HCT116 (cell line): ENCODE measurements around the gene SSNA1. TPM values are rescaled to one million over a fixed set of nuclear protein-coding genes. Genes with fewer than 3 reads are reported as not detected.

Experiments
- ATAC-seq: fragments of 200-7000 bp; cut with Tn5 transposase; 2 replicates; pipeline ENCODE4 v1.9.1; 2020; ENCODE audit warnings: mild to moderate bottlenecking, moderate library complexity
- BruUV-seq: library from RNA; stranded (reverse); fragments of 400-500 nt; replicated peaks from 2 replicates; lab custom pipeline; 2021; lab: Mats Ljungman, UMichigan
- CTCF ChIA-PET: fragments of 300-600 bp; sonication (Branson Sonifier 250); formaldehyde crosslinking; loops from one replicate; lab custom pipeline; 2021; ENCODE audit warnings: antibody characterized with exemption; lab: Charles Lee
- POLR2A ChIA-PET: fragments of 300-600, 350-600 bp; sonication (Branson Sonifier 250); formaldehyde crosslinking; loops from one replicate; lab custom pipeline; 2021; ENCODE audit warnings: antibody characterized with exemption; lab: Charles Lee
- RAD21 ChIA-PET, 2 experiments: fragments of 300-600 bp; sonication (Branson Sonifier 250); formaldehyde crosslinking; loops; one replicate each; lab custom pipeline; 2023; ENCODE audit warnings: low total read pairs in 2 of 2; ENCODE audit not compliant: uncharacterized antibody in 2 of 2, unreplicated experiment in 2 of 2, low non-redundant PET in 1 of 2; lab: Charles Lee
- DNase-seq: peaks from one replicate; pipeline ENCODE4 v3.0.0-alpha.2; 2010; ENCODE audit warnings: low read depth, low spot score
- H2AFZ ChIP-seq: fragments of 200-600 bp; shearing (Covaris generic), sonication (generic); 2 replicates; pipeline ENCODE4 v1.6.1; 2017; ENCODE audit warnings: low read depth, mixed run types, mixed read lengths, antibody characterized with exemption, low read length; ENCODE audit not compliant: poor library complexity, severe bottlenecking
- H3K27ac ChIP-seq: 2 replicates; pipeline ENCODE4 v1.5.1; 2012; ENCODE audit warnings: low read depth, low read length
- H3K27me3 ChIP-seq: fragments of 200-600 bp; sonication (generic); 2 replicates; pipeline ENCODE4 v1.6.1; 2016; ENCODE audit warnings: mixed run types, low read length, mixed read lengths; ENCODE audit not compliant: insufficient read depth
- H3K36me3 ChIP-seq, 2 experiments: fragments of 200-500 bp in 1 of 2; fragments of 200-600 bp in 1 of 2; sonication (Bioruptor generic) in 1 of 2; sonication (generic) in 1 of 2; 2 replicates each; pipeline versions ENCODE4 v1.5.1 to v1.6.1; 2014 to 2016; ENCODE audit warnings: low read length in 2 of 2, inconsistent platforms in 1 of 2, mixed read lengths in 1 of 2, mixed run types in 1 of 2; ENCODE audit not compliant: insufficient read depth in 2 of 2, control insufficient read depth in 1 of 2
- H3K4me1 ChIP-seq, 2 experiments: fragments of 200-600 bp in 1 of 2; sonication (generic) in 1 of 2; 2 replicates each; pipeline versions ENCODE4 v1.5.1 to v1.6.1; 2012 to 2017; ENCODE audit warnings: low read length in 2 of 2, inconsistent platforms in 1 of 2, mild to moderate bottlenecking in 1 of 2, mixed read lengths in 1 of 2, mixed run types in 1 of 2, moderate library complexity in 1 of 2; ENCODE audit not compliant: insufficient read depth in 2 of 2, control insufficient read depth in 1 of 2
- H3K4me2 ChIP-seq: fragments of 200-600 bp; sonication (generic); 2 replicates; pipeline ENCODE4 v1.6.1; 2017; ENCODE audit warnings: mixed run types, low read length, mixed read lengths
- H3K4me3 ChIP-seq, 2 experiments: fragments of 200-600 bp in 1 of 2; sonication (generic) in 1 of 2; replicated peaks in 1 of 2; 2 replicates each; pipeline ENCODE4 v1.5.1; 2011 to 2016; ENCODE audit warnings: low read length in 2 of 2, control low read depth in 1 of 2, low read depth in 1 of 2, mild to moderate bottlenecking in 1 of 2, mixed read lengths in 1 of 2, mixed run types in 1 of 2
- H3K79me2 ChIP-seq: fragments of 200-600 bp; sonication (generic); 2 replicates; pipeline ENCODE4 v1.6.1; 2017; ENCODE audit warnings: mild to moderate bottlenecking, mixed run types, low read length, moderate library complexity, mixed read lengths; ENCODE audit not compliant: insufficient read depth
- H3K9ac ChIP-seq: fragments of 200-600 bp; sonication (generic); 2 replicates; pipeline ENCODE4 v1.6.1; 2016; ENCODE audit warnings: low read length, mixed read lengths
- H3K9me2 ChIP-seq: fragments of 200-600 bp; sonication (generic), shearing (Covaris generic); 2 replicates; pipeline ENCODE4 v1.6.1; 2017; ENCODE audit warnings: mixed run types, mild to moderate bottlenecking, moderate library complexity; ENCODE audit not compliant: insufficient read depth
- H3K9me3 ChIP-seq, 2 experiments: fragments of 200-500 bp in 1 of 2; fragments of 200-600 bp in 1 of 2; sonication (Bioruptor generic) in 1 of 2; sonication (generic) in 1 of 2; 2 replicates each; pipeline ENCODE4 v1.6.1; 2014 to 2017; ENCODE audit warnings: low read length in 2 of 2, mixed read lengths in 2 of 2, inconsistent platforms in 1 of 2, low read depth in 1 of 2, mild to moderate bottlenecking in 1 of 2, mixed run types in 1 of 2, moderate library complexity in 1 of 2; ENCODE audit not compliant: control insufficient read depth in 1 of 2, insufficient read depth in 1 of 2
- H4K20me1 ChIP-seq: fragments of 200-600 bp; sonication (generic), shearing (Covaris generic); 2 replicates; pipeline ENCODE4 v1.6.1; 2017; ENCODE audit warnings: mixed run types, mild to moderate bottlenecking, moderate library complexity; ENCODE audit not compliant: insufficient read depth
- ELF1 ChIP-seq: IDR thresholded peaks from 2 replicates; pipeline ENCODE4 v1.6.1; 2012; ENCODE audit warnings: low read depth, borderline replicate concordance
- EZH2 ChIP-seq: fragments of 200-600 bp; sonication (generic); IDR thresholded peaks from 2 replicates; pipeline ENCODE4 v1.6.1; 2017; ENCODE audit warnings: antibody characterized with exemption, mixed run types
- EZH2phosphoT487 ChIP-seq: fragments of 200-600 bp; IDR thresholded peaks from 2 replicates; pipeline ENCODE4 v1.6.1; 2018; ENCODE audit warnings: antibody characterized with exemption, borderline replicate concordance
- FOSL1 ChIP-seq: IDR thresholded peaks from 2 replicates; pipeline ENCODE4 v1.6.1; 2012; ENCODE audit warnings: low read depth
- JUND ChIP-seq: IDR thresholded peaks from 2 replicates; pipeline ENCODE4 v1.6.1; 2012
- POLR2A ChIP-seq: IDR thresholded peaks from 2 replicates; pipeline ENCODE4 v1.7.0; 2011; ENCODE audit warnings: borderline replicate concordance; ENCODE audit not compliant: insufficient read depth, insufficient read length; ENCODE audit errors: extremely low read depth
- RAD21 ChIP-seq: IDR thresholded peaks from 2 replicates; pipeline ENCODE4 v1.6.1; 2012; ENCODE audit warnings: low read depth, mild to moderate bottlenecking
- SIN3A ChIP-seq: IDR thresholded peaks from 2 replicates; pipeline ENCODE4 v1.6.1; 2012; ENCODE audit warnings: low read depth
- SP1 ChIP-seq: IDR thresholded peaks from 2 replicates; pipeline ENCODE4 v1.6.1; 2012; ENCODE audit warnings: low read depth
- SRF ChIP-seq: IDR thresholded peaks from 2 replicates; pipeline ENCODE4 v1.6.1; 2012; ENCODE audit warnings: low read depth
- YY1 ChIP-seq: IDR thresholded peaks from 2 replicates; pipeline ENCODE4 v1.6.1; 2011; ENCODE audit warnings: low read length, low read depth, moderate library complexity, mild to moderate bottlenecking; ENCODE audit not compliant: insufficient replicate concordance; ENCODE audit errors: extremely low read depth
- ZFX ChIP-seq: fragments of 450-650 bp; IDR thresholded peaks from 2 replicates; pipeline ENCODE4 v1.6.1; 2017
- ZNF274 ChIP-seq: fragments of 200-500 bp; sonication (Bioruptor generic); IDR thresholded peaks from 2 replicates; pipeline ENCODE4 v1.6.1; 2014; ENCODE audit warnings: mild to moderate bottlenecking, low read depth, low read length, inconsistent platforms
- intact Hi-C: fragments of 100-400 bp; cut with micrococcal nuclease; formaldehyde crosslinking; loops from 2 replicates; pipeline ENCODE4 v1.10.0; 2022
- total RNA-seq: library from RNA; stranded (reverse); gene quantifications from one replicate; pipeline ENCODE4 v1.2.1, GENCODE V29; 2021; ENCODE audit not compliant: unreplicated experiment
- TF ChIP-seq, protein P1 (sequence below): IDR thresholded peaks from 2 replicates; pipeline ENCODE4 v1.6.1; 2012
- TF ChIP-seq, protein P2 (sequence below): IDR thresholded peaks from 2 replicates; pipeline ENCODE4 v1.6.1; 2011; ENCODE audit warnings: mild to moderate bottlenecking, low read length, moderate library complexity; ENCODE audit not compliant: insufficient replicate concordance; ENCODE audit errors: extremely low read depth
- TF ChIP-seq, protein P3 (sequence below), 3 experiments: fragments of 200-600 bp in 1 of 3; sonication (generic) in 1 of 3; IDR thresholded peaks in 2 of 3; conservative IDR thresholded peaks in 1 of 3; 2 replicates each; pipeline ENCODE4 v1.5.1; 2012 to 2017; ENCODE audit warnings: low read depth in 2 of 3, low read length in 2 of 3, antibody characterized with exemption in 1 of 3, borderline replicate concordance in 1 of 3, control low read depth in 1 of 3, mild to moderate bottlenecking in 1 of 3, mixed read lengths in 1 of 3, mixed run types in 1 of 3, moderate library complexity in 1 of 3; ENCODE audit not compliant: insufficient read depth in 1 of 3
- TF ChIP-seq, protein P4 (sequence below): IDR thresholded peaks from 2 replicates; pipeline ENCODE4 v1.6.1; 2012; ENCODE audit warnings: low read depth

Gene SSNA1
- total RNA-seq, 1 experiment from 2014 or later, result 84.7 TPM

DNA sequence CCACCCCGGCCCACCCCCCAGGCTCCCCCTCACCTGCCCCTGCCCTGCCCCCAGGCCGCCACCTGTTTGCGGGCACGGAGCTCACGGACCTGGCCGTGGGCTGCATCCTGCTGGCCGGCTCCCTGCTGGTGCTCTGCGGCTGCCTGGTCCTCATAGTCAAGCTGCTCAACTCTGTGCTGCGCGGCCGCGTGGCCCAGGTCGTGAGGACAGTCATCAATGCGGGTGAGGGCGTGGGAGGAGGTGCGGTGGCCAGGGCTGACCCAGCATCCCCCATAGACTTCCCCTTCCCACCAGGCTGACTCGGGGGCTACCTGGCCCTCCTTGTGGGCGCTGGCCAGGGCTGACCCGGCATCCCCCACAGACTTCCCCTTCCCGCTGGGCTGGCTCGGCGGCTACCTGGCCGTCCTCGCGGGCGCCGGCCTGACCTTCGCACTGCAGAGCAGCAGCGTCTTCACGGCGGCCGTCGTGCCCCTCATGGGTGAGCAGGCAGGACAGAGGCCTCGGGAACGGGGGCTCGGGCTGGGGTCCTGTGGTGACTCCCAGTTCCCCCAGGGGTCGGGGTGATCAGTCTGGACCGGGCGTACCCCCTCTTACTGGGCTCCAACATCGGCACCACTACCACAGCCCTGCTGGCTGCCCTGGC is 45.7 kb downstream of the SSNA1 start (continued):
- TF ChIP-seq, protein P1, sequence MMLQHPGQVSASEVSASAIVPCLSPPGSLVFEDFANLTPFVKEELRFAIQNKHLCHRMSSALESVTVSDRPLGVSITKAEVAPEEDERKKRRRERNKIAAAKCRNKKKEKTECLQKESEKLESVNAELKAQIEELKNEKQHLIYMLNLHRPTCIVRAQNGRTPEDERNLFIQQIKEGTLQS, result no peak
- TF ChIP-seq FOSL1, result no peak
- no peak for TF ChIP-seq SP1
- TF ChIP-seq SIN3A, result no peak
- TF ChIP-seq POLR2A, result no peak
- no peak for TF ChIP-seq ELF1
- TF ChIP-seq EZH2phosphoT487, result no peak
- no peak for TF ChIP-seq RAD21
- no peak for TF ChIP-seq YY1

DNA sequence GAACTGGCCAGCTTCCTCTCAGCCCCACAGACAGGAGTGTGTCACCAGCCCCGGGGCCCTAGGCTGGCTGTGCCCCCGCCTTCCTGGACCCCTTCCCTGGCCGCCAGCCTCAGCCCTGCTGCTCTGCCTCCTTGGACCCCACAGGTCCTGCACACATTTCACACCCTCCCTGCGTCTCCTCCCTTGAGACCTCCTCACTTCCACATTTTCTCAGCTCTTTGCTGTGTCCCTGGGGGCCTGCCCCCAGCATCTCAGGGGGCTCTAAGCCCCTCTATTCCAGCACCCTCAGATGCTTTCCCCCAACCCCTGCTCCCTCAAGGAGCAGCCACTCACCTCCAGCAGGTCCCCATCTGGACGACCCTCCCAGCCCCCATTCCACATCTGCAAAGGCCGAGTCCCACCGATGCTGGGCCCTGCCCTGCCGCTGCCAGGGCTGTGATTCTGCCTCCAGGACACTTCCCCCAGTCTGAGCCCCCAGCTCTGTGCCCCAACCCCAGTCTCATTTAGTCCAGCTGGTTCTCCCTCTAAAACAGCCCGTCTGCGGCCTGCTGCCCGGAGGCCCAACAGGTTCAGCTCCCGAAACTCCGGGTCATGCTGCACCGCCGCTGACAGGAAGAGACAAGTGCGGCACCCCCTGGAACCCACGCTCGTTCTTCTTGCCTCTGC is 46.4 kb downstream of the SSNA1 start:
- H3K9ac ChIP-seq, result no peak overlapping the region
- no peaks in the 10 kb centered on the region for H4K20me1 ChIP-seq
- no peaks in the 10 kb centered on the region for H3K36me3 ChIP-seq
- H3K79me2 ChIP-seq, result peaks cover 15% of the 10 kb centered on the region
- no peak overlapping the region for H3K4me3 ChIP-seq
- no TSS peak for BruUV-seq
- RAD21 ChIA-PET, result no interaction called here
- CTCF ChIA-PET, result no interaction called here
- H3K27ac ChIP-seq, result no peak overlapping the region
- no peaks in the 10 kb centered on the region for H3K9me3 ChIP-seq
- H3K27me3 ChIP-seq, result no peaks in the 10 kb centered on the region
- DNase-seq, result no peak
- no peaks in the 10 kb centered on the region for H3K9me2 ChIP-seq
- no peak overlapping the region for H3K4me2 ChIP-seq
- intact Hi-C loops, result no loop called here
- ATAC-seq, result no peak
- H2AFZ ChIP-seq, result no peak overlapping the region
- H3K4me1 ChIP-seq, result peaks cover 23 to 46% of the 10 kb centered on the region in 2 experiments
- POLR2A ChIA-PET, result no interaction called here
- TF ChIP-seq EZH2, result no peak
- TF ChIP-seq, protein P2, sequence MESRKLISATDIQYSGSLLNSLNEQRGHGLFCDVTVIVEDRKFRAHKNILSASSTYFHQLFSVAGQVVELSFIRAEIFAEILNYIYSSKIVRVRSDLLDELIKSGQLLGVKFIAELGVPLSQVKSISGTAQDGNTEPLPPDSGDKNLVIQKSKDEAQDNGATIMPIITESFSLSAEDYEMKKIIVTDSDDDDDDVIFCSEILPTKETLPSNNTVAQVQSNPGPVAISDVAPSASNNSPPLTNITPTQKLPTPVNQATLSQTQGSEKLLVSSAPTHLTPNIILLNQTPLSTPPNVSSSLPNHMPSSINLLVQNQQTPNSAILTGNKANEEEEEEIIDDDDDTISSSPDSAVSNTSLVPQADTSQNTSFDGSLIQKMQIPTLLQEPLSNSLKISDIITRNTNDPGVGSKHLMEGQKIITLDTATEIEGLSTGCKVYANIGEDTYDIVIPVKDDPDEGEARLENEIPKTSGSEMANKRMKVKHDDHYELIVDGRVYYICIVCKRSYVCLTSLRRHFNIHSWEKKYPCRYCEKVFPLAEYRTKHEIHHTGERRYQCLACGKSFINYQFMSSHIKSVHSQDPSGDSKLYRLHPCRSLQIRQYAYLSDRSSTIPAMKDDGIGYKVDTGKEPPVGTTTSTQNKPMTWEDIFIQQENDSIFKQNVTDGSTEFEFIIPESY, result no peak
- TF ChIP-seq, protein P3, sequence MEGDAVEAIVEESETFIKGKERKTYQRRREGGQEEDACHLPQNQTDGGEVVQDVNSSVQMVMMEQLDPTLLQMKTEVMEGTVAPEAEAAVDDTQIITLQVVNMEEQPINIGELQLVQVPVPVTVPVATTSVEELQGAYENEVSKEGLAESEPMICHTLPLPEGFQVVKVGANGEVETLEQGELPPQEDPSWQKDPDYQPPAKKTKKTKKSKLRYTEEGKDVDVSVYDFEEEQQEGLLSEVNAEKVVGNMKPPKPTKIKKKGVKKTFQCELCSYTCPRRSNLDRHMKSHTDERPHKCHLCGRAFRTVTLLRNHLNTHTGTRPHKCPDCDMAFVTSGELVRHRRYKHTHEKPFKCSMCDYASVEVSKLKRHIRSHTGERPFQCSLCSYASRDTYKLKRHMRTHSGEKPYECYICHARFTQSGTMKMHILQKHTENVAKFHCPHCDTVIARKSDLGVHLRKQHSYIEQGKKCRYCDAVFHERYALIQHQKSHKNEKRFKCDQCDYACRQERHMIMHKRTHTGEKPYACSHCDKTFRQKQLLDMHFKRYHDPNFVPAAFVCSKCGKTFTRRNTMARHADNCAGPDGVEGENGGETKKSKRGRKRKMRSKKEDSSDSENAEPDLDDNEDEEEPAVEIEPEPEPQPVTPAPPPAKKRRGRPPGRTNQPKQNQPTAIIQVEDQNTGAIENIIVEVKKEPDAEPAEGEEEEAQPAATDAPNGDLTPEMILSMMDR (IDR thresholded peaks at IDR 0.05 in 2 of 3, conservative IDR thresholded peaks at IDR 0.05 in 1 of 3; ENCODE audit: borderline replicate concordance in 1 of 3, insufficient read depth in 1 of 3, low read depth in 2 of 3, low read length in 2 of 3), result no peak
- TF ChIP-seq FOSL1, result no peak
- TF ChIP-seq SRF, result no peak
- TF ChIP-seq ZNF274, result no peak
- TF ChIP-seq ZFX, result no peak
- TF ChIP-seq ELF1, result no peak
- TF ChIP-seq POLR2A, result no peak
- TF ChIP-seq, protein P4, sequence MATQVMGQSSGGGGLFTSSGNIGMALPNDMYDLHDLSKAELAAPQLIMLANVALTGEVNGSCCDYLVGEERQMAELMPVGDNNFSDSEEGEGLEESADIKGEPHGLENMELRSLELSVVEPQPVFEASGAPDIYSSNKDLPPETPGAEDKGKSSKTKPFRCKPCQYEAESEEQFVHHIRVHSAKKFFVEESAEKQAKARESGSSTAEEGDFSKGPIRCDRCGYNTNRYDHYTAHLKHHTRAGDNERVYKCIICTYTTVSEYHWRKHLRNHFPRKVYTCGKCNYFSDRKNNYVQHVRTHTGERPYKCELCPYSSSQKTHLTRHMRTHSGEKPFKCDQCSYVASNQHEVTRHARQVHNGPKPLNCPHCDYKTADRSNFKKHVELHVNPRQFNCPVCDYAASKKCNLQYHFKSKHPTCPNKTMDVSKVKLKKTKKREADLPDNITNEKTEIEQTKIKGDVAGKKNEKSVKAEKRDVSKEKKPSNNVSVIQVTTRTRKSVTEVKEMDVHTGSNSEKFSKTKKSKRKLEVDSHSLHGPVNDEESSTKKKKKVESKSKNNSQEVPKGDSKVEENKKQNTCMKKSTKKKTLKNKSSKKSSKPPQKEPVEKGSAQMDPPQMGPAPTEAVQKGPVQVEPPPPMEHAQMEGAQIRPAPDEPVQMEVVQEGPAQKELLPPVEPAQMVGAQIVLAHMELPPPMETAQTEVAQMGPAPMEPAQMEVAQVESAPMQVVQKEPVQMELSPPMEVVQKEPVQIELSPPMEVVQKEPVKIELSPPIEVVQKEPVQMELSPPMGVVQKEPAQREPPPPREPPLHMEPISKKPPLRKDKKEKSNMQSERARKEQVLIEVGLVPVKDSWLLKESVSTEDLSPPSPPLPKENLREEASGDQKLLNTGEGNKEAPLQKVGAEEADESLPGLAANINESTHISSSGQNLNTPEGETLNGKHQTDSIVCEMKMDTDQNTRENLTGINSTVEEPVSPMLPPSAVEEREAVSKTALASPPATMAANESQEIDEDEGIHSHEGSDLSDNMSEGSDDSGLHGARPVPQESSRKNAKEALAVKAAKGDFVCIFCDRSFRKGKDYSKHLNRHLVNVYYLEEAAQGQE, result no peak
- TF ChIP-seq JUND, result no peak
- no peak for TF ChIP-seq YY1
